GM23248 (cell line): ENCODE measurements around the gene CHCHD1.

Experiments used
- EZH2 ChIP-seq: fragments of 200-600 bp; sonication (generic); IDR thresholded peaks from 2 replicates; pipeline ENCODE4 v1.6.1; 2018; ENCODE audit warnings: antibody characterized with exemption, mild to moderate bottlenecking; ENCODE audit not compliant: insufficient read depth, poor library complexity, severe bottlenecking
- EZH2phosphoT487 ChIP-seq: fragments of 200-600 bp; sonication (generic); IDR thresholded peaks from 2 replicates; pipeline ENCODE4 v1.6.1; 2018; ENCODE audit warnings: antibody characterized with exemption, moderate library complexity, mild to moderate bottlenecking, low read depth; ENCODE audit not compliant: insufficient read depth

GRCh38 chr10:73742454-73742734 lies 39.5 kb upstream of the CHCHD1 start:
- TF ChIP-seq EZH2 (no peak), EZH2phosphoT487 (no peak)
